ENCODE results near the gene SYTL2.
"Not testable (repeated sequence)": the region's sequence is repeated elsewhere in the genome, so short reads cannot be mapped to it uniquely, and the experiment has no call there.

SYTL2 gene

GRCh38 chr11:85787809-85788760, 22.9 kb downstream of the SYTL2 start:
- DNase-seq, result peak; percentile 24

- DNase-seq, result no peak
Observed at GRCh38 chr11:85787168-85787567, 23.8 kb downstream of the SYTL2 start.

GRCh38 chr11:85784480-85785265, 26.3 kb downstream of the SYTL2 start:
- no peak for DNase-seq

- no peak for DNase-seq
Observed at GRCh38 chr11:85783758-85784157, 27.2 kb downstream of the SYTL2 start.

GRCh38 chr11:85780780-85781517, 30.0 kb downstream of the SYTL2 start:
- DNase-seq, result not testable (repeated sequence)

- DNase-seq, result peak; percentile 45
Observed at GRCh38 chr11:85779956-85780640, 30.8 kb downstream of the SYTL2 start.

- DNase-seq, result not testable (repeated sequence)
Observed at GRCh38 chr11:85777603-85777972, 33.4 kb downstream of the SYTL2 start.

- no peak for DNase-seq
Observed at GRCh38 chr11:85776951-85777602, 33.9 kb downstream of the SYTL2 start.

GRCh38 chr11:85774256-85775101, 36.5 kb downstream of the SYTL2 start:
- no peak for DNase-seq

GRCh38 chr11:85772695-85773094, 38.2 kb downstream of the SYTL2 start:
- DNase-seq, result peak; percentile 85

- DNase-seq, result peak; percentile 30
Observed at GRCh38 chr11:85771568-85771967, 39.4 kb downstream of the SYTL2 start.

GRCh38 chr11:85769771-85770170, 41.2 kb downstream of the SYTL2 start:
- no peak for DNase-seq

GRCh38 chr11:85768473-85769146, 42.3 kb downstream of the SYTL2 start:
- DNase-seq, result no peak

GRCh38 chr11:85767246-85767945, 43.5 kb downstream of the SYTL2 start:
- DNase-seq, result no peak

GRCh38 chr11:85766721-85767161, 44.2 kb downstream of the SYTL2 start:
- peak; percentile 32 for DNase-seq

- no peak for DNase-seq
Observed at GRCh38 chr11:85764796-85765195, 46.1 kb downstream of the SYTL2 start.

GRCh38 chr11:85762226-85762625, 48.7 kb downstream of the SYTL2 start:
- peak; percentile 23 for DNase-seq

GRCh38 chr11:85759915-85760314, 51.0 kb downstream of the SYTL2 start:
- DNase-seq, result peak; percentile 92

GRCh38 chr11:85758480-85759039, 52.4 kb downstream of the SYTL2 start:
- no peak for DNase-seq

All from fibroblast of skin of right biceps (primary cell).